Sigmoid colon (tissue), 7 donors: Measurements from ENCODE around the gene ESYT3. TPM values are rescaled to one million over a fixed set of nuclear protein-coding genes. Genes with fewer than 3 reads are reported as not detected.
A peak's percentile ranks its signal among the peaks of the same experiment; 100 is the strongest.

Experiments used
- DNase-seq: peaks from one replicate; pipeline ENCODE4 v3.0.0-alpha.2; 2019
- H3K27ac ChIP-seq, 4 donors: fragments of 200-600 bp; sonication (generic); one replicate each; pipeline ENCODE4 v1.5.1; 2016 to 2019; ENCODE audit warnings: mild to moderate bottlenecking in 1 of 4
- H3K27me3 ChIP-seq, 3 donors: fragments of 200-600 bp; sonication (generic); one replicate each; pipeline ENCODE4 v1.5.1; 2019; ENCODE audit warnings: mild to moderate bottlenecking in 1 of 3
- H3K36me3 ChIP-seq, 4 donors: fragments of 200-600 bp; sonication (generic); one replicate each; pipeline ENCODE4 v1.5.1; 2016 to 2019
- H3K4me1 ChIP-seq, 4 donors: fragments of 200-600 bp; sonication (generic); one replicate each; pipeline ENCODE4 v1.5.1; 2017 to 2019
- H3K4me3 ChIP-seq, 4 donors: fragments of 200-600 bp; sonication (generic); one replicate each; pipeline ENCODE4 v1.5.1; 2017 to 2019; ENCODE audit warnings: mild to moderate bottlenecking in 2 of 4, moderate library complexity in 1 of 4
- H3K9me3 ChIP-seq, 4 donors: fragments of 200-600 bp in 3 of 4; sonication (generic) in 3 of 4; one replicate each; pipeline versions ENCODE4 v1.5.1 to v1.6.1; 2013 to 2019
- EP300 ChIP-seq, 4 donors: sonication (generic); formaldehyde crosslinking; IDR thresholded peaks; one replicate each; pipeline ENCODE4 v1.6.1; 2017; ENCODE audit warnings: antibody characterized with exemption in 4 of 4
- POLR2A ChIP-seq, 2 donors: fragments of 450-650 bp; IDR thresholded peaks; one replicate each; pipeline ENCODE4 v1.6.1; 2016; ENCODE audit warnings: antibody characterized with exemption in 2 of 2, mild to moderate bottlenecking in 2 of 2, moderate library complexity in 2 of 2
- POLR2AphosphoS5 ChIP-seq, 4 donors: sonication (generic); formaldehyde crosslinking; IDR thresholded peaks; one replicate each; pipeline ENCODE4 v1.6.1; 2017; ENCODE audit warnings: antibody characterized with exemption in 4 of 4
- WGBS, 2 donors: extraction: QIAGEN DNeasy Blood & Tissue Kit; methylation state at CpG; one replicate each; pipeline ENCODE4 v1.1.7; 2013; 5-methylcytosine and 5-hydroxymethylcytosine counted together
- intact Hi-C: fragments of 100-400 bp; cut with DNase I; formaldehyde crosslinking; loops from one replicate; pipeline ENCODE4 v1.15.1; 2023
- polyA plus RNA-seq, 3 donors: library from polyadenylated mRNA; stranded (reverse); fragments of 200-250 nt; gene quantifications; one replicate each; pipeline ENCODE4 v1.2.3, GENCODE V29; 2013
- total RNA-seq, 4 donors: library from RNA; depleted of rRNA; stranded (reverse); fragments of >200 nt; gene quantifications; one replicate each; pipeline ENCODE4 v1.1.0, GENCODE V29; 2016
- TF ChIP-seq, protein P1 (sequence below), 4 experiments: fragments of 450-650 bp in 3 of 4; fragments of 200-600 bp in 1 of 4; IDR thresholded peaks; one replicate each; pipeline ENCODE4 v1.5.1; 2016 to 2019; ENCODE audit warnings: antibody characterized with exemption in 4 of 4, mild to moderate bottlenecking in 3 of 4, moderate library complexity in 2 of 4
- donor health status: healthy with polysubstance abuse.
- donor health status: Bipolar disorder and iron deficiency.
- donor health status: healthy.

The ESYT3 gene
- total and polyA plus RNA-seq, 7 donors: 0.23 to 19.4 (median 15.1) TPM

DNA sequence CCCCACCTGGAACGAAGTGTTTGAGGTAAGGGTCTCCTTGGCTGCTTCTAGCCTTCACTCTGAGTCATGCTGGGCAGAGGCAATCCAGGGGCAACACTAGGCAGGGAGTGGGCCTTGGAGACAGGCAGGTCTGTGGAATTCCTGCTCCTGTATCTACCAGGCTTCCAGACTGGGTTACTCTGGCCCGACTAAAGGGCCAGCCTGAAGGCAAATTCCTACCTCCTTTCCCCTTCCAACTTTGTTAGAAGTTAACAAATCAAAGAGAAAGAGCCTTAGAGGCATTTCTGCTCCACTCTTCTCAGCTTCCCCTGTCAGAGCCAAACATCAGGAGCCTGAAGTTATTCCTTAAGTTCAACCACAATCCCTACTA lies 30.1 kb downstream of the ESYT3 start:
- Histone ChIP-seq H3K27me3 (no peaks in the 10 kb centered on the region), H3K4me1 (peaks cover 0 to 22% (median 19%) of the 10 kb centered on the region in 4 donors), H3K27ac (no peak overlapping the region), H3K36me3 (peaks cover 0 to 20% (median 0%) of the 10 kb centered on the region in 4 donors), H3K4me3 (no peak overlapping the region), H3K9me3 (no peaks in the 10 kb centered on the region)
- intact Hi-C loops: no loop called here
- no peak for DNase-seq
- WGBS, 2 donors: 83 to 84% methylated on average over 2 of the region's 2 CpGs
- no peak for TF ChIP-seq EP300 (IDR thresholded peaks at IDR 0.05)
- no peak for TF ChIP-seq POLR2A (IDR thresholded peaks at IDR 0.05)
- TF ChIP-seq POLR2AphosphoS5 (IDR thresholded peaks at IDR 0.05): no peak
- TF ChIP-seq, protein P1, sequence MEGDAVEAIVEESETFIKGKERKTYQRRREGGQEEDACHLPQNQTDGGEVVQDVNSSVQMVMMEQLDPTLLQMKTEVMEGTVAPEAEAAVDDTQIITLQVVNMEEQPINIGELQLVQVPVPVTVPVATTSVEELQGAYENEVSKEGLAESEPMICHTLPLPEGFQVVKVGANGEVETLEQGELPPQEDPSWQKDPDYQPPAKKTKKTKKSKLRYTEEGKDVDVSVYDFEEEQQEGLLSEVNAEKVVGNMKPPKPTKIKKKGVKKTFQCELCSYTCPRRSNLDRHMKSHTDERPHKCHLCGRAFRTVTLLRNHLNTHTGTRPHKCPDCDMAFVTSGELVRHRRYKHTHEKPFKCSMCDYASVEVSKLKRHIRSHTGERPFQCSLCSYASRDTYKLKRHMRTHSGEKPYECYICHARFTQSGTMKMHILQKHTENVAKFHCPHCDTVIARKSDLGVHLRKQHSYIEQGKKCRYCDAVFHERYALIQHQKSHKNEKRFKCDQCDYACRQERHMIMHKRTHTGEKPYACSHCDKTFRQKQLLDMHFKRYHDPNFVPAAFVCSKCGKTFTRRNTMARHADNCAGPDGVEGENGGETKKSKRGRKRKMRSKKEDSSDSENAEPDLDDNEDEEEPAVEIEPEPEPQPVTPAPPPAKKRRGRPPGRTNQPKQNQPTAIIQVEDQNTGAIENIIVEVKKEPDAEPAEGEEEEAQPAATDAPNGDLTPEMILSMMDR (IDR thresholded peaks at IDR 0.05): no peak

DNA sequence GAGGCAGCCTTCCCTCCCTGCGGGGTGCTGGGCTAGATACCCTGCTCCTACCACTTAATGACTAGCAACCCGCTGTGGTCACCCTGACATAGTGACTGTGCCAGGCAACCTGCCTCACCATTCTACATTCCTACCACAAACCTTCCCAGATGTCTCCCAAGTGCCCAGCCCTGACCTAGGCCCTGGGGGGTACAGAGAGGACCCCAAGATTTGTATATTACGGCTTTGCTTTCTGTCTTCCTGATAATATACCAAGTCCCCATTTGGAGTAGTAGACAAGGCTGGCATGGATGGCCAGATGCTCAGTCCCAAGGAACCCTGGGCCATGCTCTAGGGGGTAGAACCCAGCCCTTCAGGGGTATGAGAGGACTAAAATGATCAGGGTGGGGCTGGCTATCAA lies 31.0 kb downstream of the ESYT3 start:
- 94 to 95% methylated on average over 3 of the region's 3 CpGs for WGBS, 2 donors
- H3K4me1 ChIP-seq: peaks cover 0 to 32% (median 26%) of the 10 kb centered on the region in 4 donors
- DNase-seq: no peak
- no peaks in the 10 kb centered on the region for H3K27me3 ChIP-seq
- intact Hi-C loops: no loop called here
- H3K9me3 ChIP-seq: no peaks in the 10 kb centered on the region
- H3K36me3 ChIP-seq: peaks cover 0 to 19% (median 0%) of the 10 kb centered on the region in 4 donors
- no peak overlapping the region for H3K27ac ChIP-seq
- TF ChIP-seq POLR2A (IDR thresholded peaks at IDR 0.05) (no peak), EP300 (IDR thresholded peaks at IDR 0.05) (no peak), POLR2AphosphoS5 (IDR thresholded peaks at IDR 0.05) (no peak)
- TF ChIP-seq, protein P1 (IDR thresholded peaks at IDR 0.05): no peak
- no peak overlapping the region for H3K4me3 ChIP-seq

DNA sequence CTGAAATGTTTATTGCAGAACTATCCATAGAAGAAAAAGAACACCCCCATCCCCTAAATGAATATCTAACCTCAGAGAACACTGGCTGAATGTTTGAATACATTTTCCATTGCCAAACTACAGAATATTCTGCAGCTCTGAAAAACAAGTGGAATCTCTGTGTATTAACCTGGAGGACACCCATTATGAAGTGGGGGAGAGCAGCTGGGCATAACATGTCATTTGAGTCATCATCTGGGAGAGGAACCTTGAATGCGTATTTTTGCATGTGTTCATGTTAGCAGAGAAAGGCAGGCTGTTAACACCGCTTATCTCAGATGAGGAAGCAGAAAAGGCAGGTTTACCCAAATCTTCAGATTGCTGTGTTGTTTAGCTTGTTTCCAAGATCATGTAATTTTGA lies 31.5 kb downstream of the ESYT3 start:
- Histone ChIP-seq H3K4me3 (no peak overlapping the region), H3K27me3 (no peaks in the 10 kb centered on the region), H3K9me3 (no peaks in the 10 kb centered on the region), H3K27ac (no peak overlapping the region), H3K36me3 (peaks cover 0 to 14% (median 0%) of the 10 kb centered on the region in 4 donors), H3K4me1 (peaks cover 0 to 34% (median 27%) of the 10 kb centered on the region in 4 donors)
- no peak for DNase-seq
- intact Hi-C loops: no loop called here
- 77 to 81% methylated on average over 2 of the region's 2 CpGs for WGBS, 2 donors
- TF ChIP-seq POLR2AphosphoS5 (IDR thresholded peaks at IDR 0.05) (no peak), EP300 (IDR thresholded peaks at IDR 0.05) (no peak), POLR2A (IDR thresholded peaks at IDR 0.05) (no peak)
- TF ChIP-seq, protein P1 (IDR thresholded peaks at IDR 0.05): no peak

DNA sequence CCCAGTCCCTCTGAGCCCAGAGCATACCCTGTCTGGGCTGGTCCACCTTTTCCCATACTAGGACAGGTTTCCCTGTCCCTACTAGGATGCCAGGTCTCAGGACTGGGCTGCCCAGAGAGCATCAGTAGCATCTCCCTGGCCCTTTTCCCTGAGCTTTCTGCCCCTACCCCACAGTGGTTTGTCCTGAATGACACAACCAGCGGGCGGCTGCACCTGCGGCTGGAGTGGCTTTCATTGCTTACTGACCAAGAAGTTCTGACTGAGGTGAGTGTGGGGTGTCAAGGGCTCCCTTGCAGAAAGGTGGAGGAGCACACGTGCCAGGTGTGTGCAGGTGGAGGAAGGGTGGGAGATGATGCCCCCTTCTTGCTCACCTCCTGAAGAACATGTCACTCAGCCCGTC lies 33.5 kb downstream of the ESYT3 start:
- WGBS, 2 donors: 94% methylated on average over 5 of the region's 5 CpGs
- peaks cover 0 to 47% (median 33%) of the 10 kb centered on the region in 4 donors for H3K4me1 ChIP-seq
- H3K27me3 ChIP-seq: no peaks in the 10 kb centered on the region
- no peak for DNase-seq
- no peak overlapping the region for H3K4me3 ChIP-seq
- H3K9me3 ChIP-seq: no peaks in the 10 kb centered on the region
- intact Hi-C loops: no loop called here
- H3K27ac ChIP-seq: peak overlapping the region in 3 of 4 donors; percentile 80 to 89 (median 87)
- TF ChIP-seq, protein P1 (IDR thresholded peaks at IDR 0.05): no peak
- TF ChIP-seq POLR2AphosphoS5 (IDR thresholded peaks at IDR 0.05): no peak
- TF ChIP-seq EP300 (IDR thresholded peaks at IDR 0.05): no peak
- TF ChIP-seq POLR2A (IDR thresholded peaks at IDR 0.05): no peak
- no peaks in the 10 kb centered on the region for H3K36me3 ChIP-seq

DNA sequence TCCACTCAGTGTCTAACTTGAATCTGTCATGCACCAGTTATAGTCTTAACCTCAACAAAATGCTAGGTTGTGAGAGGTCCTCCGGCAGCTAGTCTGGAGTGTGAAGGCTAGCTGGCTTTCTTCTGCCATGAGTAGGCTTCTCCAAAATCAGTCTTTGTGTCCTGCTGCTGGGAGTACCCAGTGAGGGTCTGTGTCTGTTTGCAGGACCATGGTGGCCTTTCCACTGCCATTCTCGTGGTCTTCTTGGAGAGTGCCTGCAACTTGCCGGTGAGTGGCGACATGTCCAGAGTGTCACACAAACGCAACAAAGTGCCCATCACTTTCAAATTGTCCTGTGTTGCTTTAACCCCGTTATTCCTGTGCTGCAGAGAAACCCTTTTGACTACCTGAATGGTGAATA lies 34.0 kb downstream of the ESYT3 start:
- no peak for TF ChIP-seq POLR2AphosphoS5 (IDR thresholded peaks at IDR 0.05)
- no peak for DNase-seq

More for the DNA sequence above, 34.0 kb downstream of the ESYT3 start:
- WGBS, 2 donors: 73 to 79% methylated on average over 6 of the region's 6 CpGs
- H3K27ac ChIP-seq: peak overlapping the region in 3 of 4 donors; percentile 80 to 89 (median 87)
- intact Hi-C loops: no loop called here
- H3K4me1 ChIP-seq: peaks cover 0 to 47% (median 33%) of the 10 kb centered on the region in 4 donors
- no peaks in the 10 kb centered on the region for H3K27me3 ChIP-seq
- no peak overlapping the region for H3K4me3 ChIP-seq
- H3K9me3 ChIP-seq: no peaks in the 10 kb centered on the region
- H3K36me3 ChIP-seq: no peaks in the 10 kb centered on the region
